ENCODE results near the gene GSDME.

The GSDME gene

GRCh38 chr7:24722386-24723177, 34.7 kb downstream of the GSDME start:
- DNase-seq (ENCODE audit: low spot score), result peak; percentile 46
- Histone ChIP-seq H3K4me3 (no peak overlapping the region), H3K27ac (no peak overlapping the region)

GRCh38 chr7:24721481-24722001, 35.7 kb downstream of the GSDME start:
- Histone ChIP-seq H3K4me3 (no peak overlapping the region), H3K27ac (no peak overlapping the region)
- TF ChIP-seq, protein P1, sequence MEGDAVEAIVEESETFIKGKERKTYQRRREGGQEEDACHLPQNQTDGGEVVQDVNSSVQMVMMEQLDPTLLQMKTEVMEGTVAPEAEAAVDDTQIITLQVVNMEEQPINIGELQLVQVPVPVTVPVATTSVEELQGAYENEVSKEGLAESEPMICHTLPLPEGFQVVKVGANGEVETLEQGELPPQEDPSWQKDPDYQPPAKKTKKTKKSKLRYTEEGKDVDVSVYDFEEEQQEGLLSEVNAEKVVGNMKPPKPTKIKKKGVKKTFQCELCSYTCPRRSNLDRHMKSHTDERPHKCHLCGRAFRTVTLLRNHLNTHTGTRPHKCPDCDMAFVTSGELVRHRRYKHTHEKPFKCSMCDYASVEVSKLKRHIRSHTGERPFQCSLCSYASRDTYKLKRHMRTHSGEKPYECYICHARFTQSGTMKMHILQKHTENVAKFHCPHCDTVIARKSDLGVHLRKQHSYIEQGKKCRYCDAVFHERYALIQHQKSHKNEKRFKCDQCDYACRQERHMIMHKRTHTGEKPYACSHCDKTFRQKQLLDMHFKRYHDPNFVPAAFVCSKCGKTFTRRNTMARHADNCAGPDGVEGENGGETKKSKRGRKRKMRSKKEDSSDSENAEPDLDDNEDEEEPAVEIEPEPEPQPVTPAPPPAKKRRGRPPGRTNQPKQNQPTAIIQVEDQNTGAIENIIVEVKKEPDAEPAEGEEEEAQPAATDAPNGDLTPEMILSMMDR (IDR thresholded peaks at IDR 0.05), result no peak
- peak; percentile 65 for DNase-seq (ENCODE audit: low spot score)

More at GRCh38 chr7:24722386-24723177, 34.7 kb downstream of the GSDME start:
- TF ChIP-seq, protein P1 (IDR thresholded peaks at IDR 0.05), result no peak

DNA sequence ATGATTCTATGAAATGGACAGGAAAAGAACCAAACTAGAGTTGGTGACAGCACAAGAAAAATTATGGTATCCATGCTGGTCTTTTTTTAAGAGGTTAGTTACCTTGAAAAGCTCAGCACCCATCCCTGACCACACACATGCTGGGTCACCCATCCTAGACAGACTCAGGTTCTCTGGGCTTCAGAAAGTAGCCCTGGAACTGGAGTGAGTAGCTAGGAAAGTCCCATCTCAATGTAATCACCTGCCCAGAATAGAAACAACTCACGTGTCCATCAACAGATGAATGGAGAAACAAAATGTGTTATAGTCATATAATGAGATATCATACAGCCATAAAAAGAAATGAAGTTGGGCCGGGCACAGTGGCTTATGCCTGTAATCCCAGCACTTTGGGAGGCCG, 37.0 kb downstream of the GSDME start:
- H3K27ac ChIP-seq, result no peak overlapping the region
- no peak for DNase-seq (ENCODE audit: low spot score)
- H3K4me3 ChIP-seq, result no peak overlapping the region
- TF ChIP-seq, protein P1 (IDR thresholded peaks at IDR 0.05), result no peak

DNA sequence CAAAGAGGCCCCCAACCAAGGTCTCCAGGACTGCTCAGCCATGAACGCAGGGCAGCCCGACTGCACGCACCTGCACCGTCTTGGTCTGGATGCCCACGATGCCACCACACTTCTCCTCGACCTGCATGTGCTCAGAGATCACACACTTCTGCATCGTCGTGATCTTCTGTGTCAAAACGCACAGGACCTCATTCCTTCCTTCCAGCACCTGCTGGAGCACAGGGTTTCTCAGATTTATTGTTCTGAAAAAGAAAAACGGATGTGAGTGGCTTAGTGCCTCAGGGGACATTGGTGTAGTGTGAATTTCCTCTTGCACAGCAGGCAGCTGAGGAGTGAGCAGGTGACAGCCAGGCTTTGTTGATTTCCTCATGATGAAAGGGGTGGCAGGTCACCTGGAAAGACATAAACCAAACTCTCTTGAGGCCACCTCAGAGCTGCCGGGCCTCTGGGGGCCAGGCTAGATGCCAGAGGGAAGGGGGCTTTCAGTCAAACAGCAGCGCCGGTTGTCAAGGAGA, 38.2 kb downstream of the GSDME start:
- TF ChIP-seq, protein P1 (IDR thresholded peaks at IDR 0.05), result no peak
- H3K4me3 ChIP-seq, result no peak overlapping the region
- no peak overlapping the region for H3K27ac ChIP-seq
- no peak for DNase-seq (ENCODE audit: low spot score)

DNA sequence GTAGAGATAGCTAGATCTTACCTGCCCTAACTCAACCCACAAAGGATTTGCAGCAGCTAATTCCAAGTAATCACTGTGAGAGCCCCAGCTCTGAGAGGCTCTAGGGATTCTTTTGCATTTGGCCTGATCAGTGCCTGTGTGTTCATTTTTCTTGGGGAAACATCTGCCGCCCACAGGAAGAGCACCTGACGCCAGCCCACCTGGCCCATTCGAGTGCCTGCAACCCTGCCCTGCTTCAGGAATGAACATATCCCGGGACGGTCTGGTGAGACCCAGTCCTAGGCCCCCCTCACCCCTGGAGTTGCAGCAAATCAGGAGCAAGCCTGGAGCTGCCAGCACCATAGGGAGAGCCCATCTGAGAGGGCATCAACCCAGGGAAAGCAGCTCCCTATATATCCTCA, 38.8 kb downstream of the GSDME start:
- Histone ChIP-seq H3K4me3 (no peak overlapping the region), H3K27ac (no peak overlapping the region)
- TF ChIP-seq, protein P1 (IDR thresholded peaks at IDR 0.05), result no peak
- DNase-seq (ENCODE audit: low spot score), result no peak

- TF ChIP-seq, protein P1 (IDR thresholded peaks at IDR 0.05), result no peak
- Histone ChIP-seq H3K4me3 (no peak overlapping the region), H3K27ac (no peak overlapping the region)
- DNase-seq (ENCODE audit: low spot score), result no peak
Observed at GRCh38 chr7:24717694-24718320, 39.5 kb downstream of the GSDME start.

Measured in coronary artery (tissue), 2 donors.